Panc1 (cell line): ENCODE measurements around the gene RPAP2.

ENCODE experiments used
- CTCF ChIP-seq: fragments of 450-650 bp; IDR thresholded peaks from 2 replicates; pipeline ENCODE4 v1.5.1; 2017; ENCODE audit warnings: mild to moderate bottlenecking
- POLR2AphosphoS5 ChIP-seq: IDR thresholded peaks from 2 replicates; pipeline ENCODE4 v1.6.1; 2012; ENCODE audit warnings: mild to moderate bottlenecking, low read depth, low read length, moderate library complexity
- SIN3A ChIP-seq: IDR thresholded peaks from 2 replicates; pipeline ENCODE4 v1.6.1; 2012; ENCODE audit warnings: low read depth, mild to moderate bottlenecking, low read length, moderate library complexity, borderline replicate concordance; ENCODE audit not compliant: insufficient read depth

GRCh38 chr1:92398519-92398918 is 99.7 kb downstream of the RPAP2 start:
- no peak for TF ChIP-seq POLR2AphosphoS5
- TF ChIP-seq SIN3A = no peak
- no peak for TF ChIP-seq CTCF
